SK-N-SH treated with all-trans-retinoic acid at 6 μM for 48 hours (cell line): ENCODE data around the gene MPZL2.

Experiments used
- ISL1 ChIP-seq: fragments of 250-450 bp; sonication (Bioruptor Pico); IDR thresholded peaks from 2 replicates; pipeline ENCODE4 v2.1.2; 2022; ENCODE audit warnings: mild to moderate bottlenecking, moderate library complexity
- RARB ChIP-seq: fragments of 250-450 bp; sonication (Bioruptor Pico); IDR thresholded peaks from 2 replicates; pipeline ENCODE4 v1.8.0; 2021; ENCODE audit warnings: mild to moderate bottlenecking, moderate library complexity
- TCF4 ChIP-seq: fragments of 250-450 bp; sonication (Bioruptor Pico); IDR thresholded peaks from 2 replicates; pipeline ENCODE4 v1.8.0; 2021; ENCODE audit warnings: mild to moderate bottlenecking, moderate library complexity, borderline replicate concordance
- ZC3H10 ChIP-seq: fragments of 250-450 bp; sonication (Bioruptor Pico); IDR thresholded peaks from 2 replicates; pipeline ENCODE4 v1.5.1; 2021; ENCODE audit warnings: mild to moderate bottlenecking, moderate library complexity
- ZNF565 ChIP-seq: fragments of 450-650 bp; formaldehyde crosslinking; conservative IDR thresholded peaks from 2 replicates; pipeline ENCODE4 v1.5.0; 2020; ENCODE audit warnings: low read depth, mild to moderate bottlenecking, moderate library complexity
- TF ChIP-seq, protein P1 (sequence below): fragments of 250-450 bp; sonication (Bioruptor Pico); IDR thresholded peaks from 2 replicates; pipeline ENCODE4 v1.8.0; 2020; ENCODE audit warnings: mild to moderate bottlenecking, moderate library complexity, borderline replicate concordance
- TF ChIP-seq, protein P2 (sequence below): fragments of 250-450 bp; sonication (Bioruptor Pico); IDR thresholded peaks from 2 replicates; pipeline ENCODE4 v1.5.1; 2021; ENCODE audit warnings: mild to moderate bottlenecking, moderate library complexity

DNA sequence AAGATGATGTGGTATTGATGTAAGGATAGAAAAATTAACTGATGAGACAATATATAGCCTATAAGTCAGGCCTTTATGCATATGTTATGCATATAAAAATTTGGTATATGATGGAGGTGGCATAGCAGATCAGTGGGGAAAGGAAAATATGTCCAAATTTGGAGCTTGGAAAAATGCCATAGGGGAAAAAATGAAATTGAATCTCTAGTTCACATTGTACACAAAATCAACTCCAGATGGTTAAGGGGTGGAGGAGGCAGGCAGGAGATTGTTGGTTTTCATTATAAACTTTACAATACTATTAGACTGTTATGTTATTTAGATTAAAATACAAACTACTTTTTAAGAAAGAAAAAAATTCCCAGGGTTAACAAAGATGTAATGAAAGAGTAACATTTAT, 25.3 kb upstream of the MPZL2 start:
- TF ChIP-seq ZNF565 (CRISPR knock-in tag): no peak
- TF ChIP-seq, protein P1, sequence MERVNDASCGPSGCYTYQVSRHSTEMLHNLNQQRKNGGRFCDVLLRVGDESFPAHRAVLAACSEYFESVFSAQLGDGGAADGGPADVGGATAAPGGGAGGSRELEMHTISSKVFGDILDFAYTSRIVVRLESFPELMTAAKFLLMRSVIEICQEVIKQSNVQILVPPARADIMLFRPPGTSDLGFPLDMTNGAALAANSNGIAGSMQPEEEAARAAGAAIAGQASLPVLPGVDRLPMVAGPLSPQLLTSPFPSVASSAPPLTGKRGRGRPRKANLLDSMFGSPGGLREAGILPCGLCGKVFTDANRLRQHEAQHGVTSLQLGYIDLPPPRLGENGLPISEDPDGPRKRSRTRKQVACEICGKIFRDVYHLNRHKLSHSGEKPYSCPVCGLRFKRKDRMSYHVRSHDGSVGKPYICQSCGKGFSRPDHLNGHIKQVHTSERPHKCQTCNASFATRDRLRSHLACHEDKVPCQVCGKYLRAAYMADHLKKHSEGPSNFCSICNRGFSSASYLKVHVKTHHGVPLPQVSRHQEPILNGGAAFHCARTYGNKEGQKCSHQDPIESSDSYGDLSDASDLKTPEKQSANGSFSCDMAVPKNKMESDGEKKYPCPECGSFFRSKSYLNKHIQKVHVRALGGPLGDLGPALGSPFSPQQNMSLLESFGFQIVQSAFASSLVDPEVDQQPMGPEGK (CRISPR knock-in tag): no peak
- TF ChIP-seq, protein P2, sequence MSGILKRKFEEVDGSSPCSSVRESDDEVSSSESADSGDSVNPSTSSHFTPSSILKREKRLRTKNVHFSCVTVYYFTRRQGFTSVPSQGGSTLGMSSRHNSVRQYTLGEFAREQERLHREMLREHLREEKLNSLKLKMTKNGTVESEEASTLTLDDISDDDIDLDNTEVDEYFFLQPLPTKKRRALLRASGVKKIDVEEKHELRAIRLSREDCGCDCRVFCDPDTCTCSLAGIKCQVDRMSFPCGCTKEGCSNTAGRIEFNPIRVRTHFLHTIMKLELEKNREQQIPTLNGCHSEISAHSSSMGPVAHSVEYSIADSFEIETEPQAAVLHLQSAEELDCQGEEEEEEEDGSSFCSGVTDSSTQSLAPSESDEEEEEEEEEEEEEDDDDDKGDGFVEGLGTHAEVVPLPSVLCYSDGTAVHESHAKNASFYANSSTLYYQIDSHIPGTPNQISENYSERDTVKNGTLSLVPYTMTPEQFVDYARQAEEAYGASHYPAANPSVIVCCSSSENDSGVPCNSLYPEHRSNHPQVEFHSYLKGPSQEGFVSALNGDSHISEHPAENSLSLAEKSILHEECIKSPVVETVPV: no peak
- TF ChIP-seq ZC3H10: no peak
- TF ChIP-seq TCF4 (CRISPR knock-in tag): no peak
- TF ChIP-seq ISL1: no peak
- TF ChIP-seq RARB (CRISPR knock-in tag): no peak
